ENCODE results near the gene STKLD1.

The STKLD1 gene

DNA sequence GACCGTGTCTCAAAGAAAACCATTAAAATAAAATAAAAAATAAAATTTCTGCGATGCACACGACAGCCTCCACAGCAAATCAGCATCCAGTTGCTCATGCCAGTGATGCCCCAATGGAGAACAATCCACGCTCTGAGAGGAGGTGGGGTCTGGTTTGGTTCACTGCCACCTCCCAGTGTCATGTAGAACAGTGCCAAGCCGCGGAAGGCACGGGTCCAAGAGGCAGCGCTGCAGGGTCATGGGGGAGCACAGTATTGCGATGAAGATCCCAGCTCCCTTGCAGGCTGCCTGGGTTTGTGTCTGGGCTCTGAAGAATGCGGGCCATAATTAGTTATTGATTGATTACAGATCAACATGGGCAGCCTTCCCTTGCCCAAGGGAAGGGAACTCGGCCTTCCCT lies 77.5 kb downstream of the STKLD1 start:
- Mint-ChIP-seq H3K4me3 (no peak overlapping the region), H3K36me3 (no peaks in the 10 kb centered on the region), H3K4me1 (no peaks in the 10 kb centered on the region), H3K9me3 (no peaks in the 10 kb centered on the region), H3K27me3 (no peaks in the 10 kb centered on the region), H3K27ac (no peak overlapping the region)
- ATAC-seq (ENCODE audit: low read depth), result no peak
- no peak for DNase-seq (ENCODE audit: low spot score in 2 of 2)

DNA sequence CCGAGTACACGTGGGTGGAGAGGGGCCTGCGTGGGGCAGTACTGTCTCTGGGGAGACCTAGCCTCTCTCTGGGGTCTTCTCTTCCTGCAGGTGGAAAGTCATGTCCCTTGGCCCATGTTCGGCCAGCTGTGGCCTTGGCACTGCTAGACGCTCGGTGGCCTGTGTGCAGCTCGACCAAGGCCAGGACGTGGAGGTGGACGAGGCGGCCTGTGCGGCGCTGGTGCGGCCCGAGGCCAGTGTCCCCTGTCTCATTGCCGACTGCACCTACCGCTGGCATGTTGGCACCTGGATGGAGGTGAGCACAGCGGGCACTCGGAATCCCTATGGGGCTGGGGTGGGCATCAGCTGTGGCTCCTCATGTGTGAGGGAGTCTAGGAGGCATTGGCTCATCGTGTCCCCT lies 78.2 kb downstream of the STKLD1 start:
- ATAC-seq (ENCODE audit: low read depth), result no peak

DNA sequence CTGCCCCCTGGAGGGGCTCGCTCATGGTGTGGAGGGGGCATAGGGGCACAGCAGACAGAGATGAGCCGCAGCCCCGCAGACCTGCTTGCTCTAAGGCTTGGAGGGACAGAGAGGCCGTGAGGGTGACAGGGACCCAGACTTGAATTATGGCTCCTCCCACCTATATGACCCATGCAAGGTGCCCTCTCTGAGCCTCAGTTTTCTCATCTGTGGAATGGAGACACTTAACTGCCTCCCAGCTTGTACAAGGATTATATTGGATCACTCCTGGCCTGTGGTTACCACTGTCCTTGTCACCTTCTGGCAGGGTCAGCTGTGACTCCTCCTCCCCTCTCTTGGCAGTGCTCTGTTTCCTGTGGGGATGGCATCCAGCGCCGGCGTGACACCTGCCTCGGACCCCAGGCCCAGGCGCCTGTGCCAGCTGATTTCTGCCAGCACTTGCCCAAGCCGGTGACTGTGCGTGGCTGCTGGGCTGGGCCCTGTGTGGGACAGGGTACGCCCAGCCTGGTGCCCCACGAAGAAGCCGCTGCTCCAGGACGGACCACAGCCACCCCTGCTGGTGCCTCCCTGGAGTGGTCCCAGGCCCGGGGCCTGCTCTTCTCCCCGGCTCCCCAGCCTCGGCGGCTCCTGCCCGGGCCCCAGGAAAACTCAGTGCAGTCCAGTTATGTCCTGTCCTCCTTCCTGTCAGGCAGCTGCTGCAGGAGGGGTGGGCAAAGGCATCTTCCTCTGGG lies 78.9 kb downstream of the STKLD1 start:
- DNase-seq (ENCODE audit: low spot score in 2 of 2) (no peak), ATAC-seq (ENCODE audit: low read depth) (no peak)
- Mint-ChIP-seq H3K4me1 (no peaks in the 10 kb centered on the region), H3K36me3 (no peaks in the 10 kb centered on the region), H3K9me3 (no peaks in the 10 kb centered on the region), H3K27ac (no peak overlapping the region), H3K4me3 (no peak overlapping the region), H3K27me3 (no peaks in the 10 kb centered on the region)

More for the DNA sequence above, 78.2 kb downstream of the STKLD1 start:
- Mint-ChIP-seq H3K9me3 (no peaks in the 10 kb centered on the region), H3K27ac (no peak overlapping the region), H3K36me3 (no peaks in the 10 kb centered on the region), H3K4me3 (no peak overlapping the region), H3K27me3 (no peaks in the 10 kb centered on the region), H3K4me1 (no peaks in the 10 kb centered on the region)
- DNase-seq (ENCODE audit: low spot score in 2 of 2), result no peak

Measured in memory B cell (primary cell).